Measurements from ENCODE around the gene CIAO3.
A peak's percentile ranks its signal among the peaks of the same experiment; 100 is the strongest.

The CIAO3 gene

DNA sequence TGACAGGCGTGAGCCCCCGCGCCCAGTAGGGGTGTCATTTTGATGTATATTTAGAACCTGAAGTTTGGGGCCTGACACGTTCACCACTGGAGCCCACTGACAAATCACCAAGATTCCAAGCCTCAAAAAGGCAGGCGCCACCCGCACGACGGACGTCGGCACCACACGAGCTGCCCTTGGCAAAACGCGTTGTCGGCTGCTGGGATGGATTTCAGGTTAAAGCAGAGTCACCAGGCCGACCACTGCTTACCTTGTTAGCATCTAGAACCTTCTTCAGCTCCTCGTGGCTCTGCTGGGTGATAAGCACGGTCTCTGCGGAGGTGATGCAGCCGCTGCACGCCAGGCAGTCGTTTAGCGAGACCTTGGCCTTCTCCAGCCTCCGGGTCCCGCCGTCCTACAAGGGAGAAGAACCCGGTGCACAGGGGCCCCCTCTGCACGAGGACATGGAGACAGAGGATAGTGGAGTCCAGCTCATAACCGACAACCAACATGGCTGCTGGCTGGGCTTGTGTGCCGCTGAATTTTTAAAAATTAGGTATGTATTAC lies 3.8 kb downstream of the CIAO3 start:
- Mint-ChIP-seq H3K4me1 (peaks cover 30% of the 10 kb centered on the region), H3K9me3 (no peaks in the 10 kb centered on the region), H3K36me3 (peaks cover 66% of the 10 kb centered on the region), H3K4me3 (peak overlapping the region; percentile 60), H3K27ac (no peak overlapping the region)
- DNase-seq (ENCODE audit: low spot score in 2 of 2) (no peak), ATAC-seq (no peak)

DNA sequence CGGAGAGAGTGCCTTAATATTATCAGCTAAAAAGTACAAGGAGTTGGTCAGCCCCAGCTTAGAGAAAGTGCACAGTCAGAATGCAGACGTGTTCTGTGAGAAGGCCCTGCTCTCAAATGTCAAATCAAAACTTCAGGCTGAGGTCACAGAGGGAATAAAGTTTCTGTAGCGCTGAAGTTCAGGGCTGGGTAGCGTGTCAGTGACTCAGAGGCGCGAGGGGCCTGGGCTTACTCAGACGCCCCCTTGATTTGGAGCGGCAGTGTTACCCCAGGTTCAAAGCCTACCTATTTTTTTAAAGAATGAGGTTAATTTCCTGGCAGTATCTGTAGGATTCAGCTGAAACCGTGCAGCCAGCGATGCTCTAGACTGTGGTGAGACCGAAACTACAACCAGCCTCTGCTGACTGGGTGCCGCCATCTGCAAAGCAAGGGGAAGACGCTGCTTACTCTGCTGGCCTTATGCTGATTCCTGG lies 4.8 kb downstream of the CIAO3 start:
- peaks cover 30% of the 10 kb centered on the region for H3K4me1 Mint-ChIP-seq
- H3K9me3 Mint-ChIP-seq, result no peaks in the 10 kb centered on the region
- peak overlapping the region; percentile 65 for H3K27ac Mint-ChIP-seq
- peaks cover 66% of the 10 kb centered on the region for H3K36me3 Mint-ChIP-seq
- H3K4me3 Mint-ChIP-seq, result peak overlapping the region; percentile 60
- peak in 1 of 2 donors; percentile 86 for DNase-seq (ENCODE audit: low spot score in 2 of 2)
- peak; percentile 87 for ATAC-seq

- no peaks in the 10 kb centered on the region for H3K9me3 Mint-ChIP-seq
- peaks cover 30% of the 10 kb centered on the region for H3K4me1 Mint-ChIP-seq
- H3K27ac Mint-ChIP-seq, result peak overlapping the region; percentile 65
- H3K4me3 Mint-ChIP-seq, result peak overlapping the region; percentile 60
- ATAC-seq (no peak), DNase-seq (ENCODE audit: low spot score in 2 of 2) (no peak)
- H3K36me3 Mint-ChIP-seq, result peaks cover 65% of the 10 kb centered on the region
Observed at GRCh38 chr16:734981-735881, 5.6 kb downstream of the CIAO3 start.

DNA sequence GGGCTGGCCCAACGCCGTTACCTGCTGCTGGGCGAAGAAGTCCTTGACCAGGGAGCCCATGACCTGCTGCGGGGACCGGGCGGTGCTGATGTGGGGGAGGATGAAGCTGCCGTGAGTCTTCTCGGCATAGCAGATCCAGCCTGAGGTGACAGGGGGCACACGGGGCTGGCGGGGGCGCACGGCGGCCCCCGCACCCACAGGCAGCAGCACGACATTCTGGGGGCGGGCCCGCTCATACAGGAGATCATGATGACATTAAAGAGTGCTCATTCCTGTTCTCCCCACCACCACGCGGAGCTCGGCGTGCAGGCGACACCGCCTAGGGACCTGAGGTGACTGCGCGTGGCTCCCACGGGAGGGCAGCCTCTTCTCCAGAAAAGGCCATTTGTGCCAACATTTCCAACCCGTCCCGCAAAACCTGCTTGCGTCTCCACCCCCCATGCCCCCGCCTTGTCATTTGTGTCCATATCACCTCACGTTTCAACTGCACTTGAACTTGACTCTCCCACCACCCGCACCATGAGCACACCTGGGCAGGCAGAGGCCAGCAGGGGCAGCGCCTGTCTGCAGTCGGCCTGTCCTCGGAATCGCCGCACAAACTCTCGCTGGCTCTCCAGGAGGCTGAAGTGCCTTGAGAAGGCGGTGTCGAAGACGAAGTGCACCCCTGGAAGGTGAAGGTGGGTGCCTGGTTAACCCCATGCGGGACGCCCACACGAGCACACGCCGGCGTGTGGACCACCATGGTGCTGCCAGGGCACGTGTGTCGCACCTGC lies 6.4 kb downstream of the CIAO3 start:
- Mint-ChIP-seq H3K36me3 (peaks cover 65% of the 10 kb centered on the region), H3K4me3 (no peak overlapping the region), H3K4me1 (peaks cover 22% of the 10 kb centered on the region), H3K27ac (no peak overlapping the region), H3K9me3 (no peaks in the 10 kb centered on the region)
- DNase-seq (ENCODE audit: low spot score in 2 of 2), result no peak
- no peak for ATAC-seq

DNA sequence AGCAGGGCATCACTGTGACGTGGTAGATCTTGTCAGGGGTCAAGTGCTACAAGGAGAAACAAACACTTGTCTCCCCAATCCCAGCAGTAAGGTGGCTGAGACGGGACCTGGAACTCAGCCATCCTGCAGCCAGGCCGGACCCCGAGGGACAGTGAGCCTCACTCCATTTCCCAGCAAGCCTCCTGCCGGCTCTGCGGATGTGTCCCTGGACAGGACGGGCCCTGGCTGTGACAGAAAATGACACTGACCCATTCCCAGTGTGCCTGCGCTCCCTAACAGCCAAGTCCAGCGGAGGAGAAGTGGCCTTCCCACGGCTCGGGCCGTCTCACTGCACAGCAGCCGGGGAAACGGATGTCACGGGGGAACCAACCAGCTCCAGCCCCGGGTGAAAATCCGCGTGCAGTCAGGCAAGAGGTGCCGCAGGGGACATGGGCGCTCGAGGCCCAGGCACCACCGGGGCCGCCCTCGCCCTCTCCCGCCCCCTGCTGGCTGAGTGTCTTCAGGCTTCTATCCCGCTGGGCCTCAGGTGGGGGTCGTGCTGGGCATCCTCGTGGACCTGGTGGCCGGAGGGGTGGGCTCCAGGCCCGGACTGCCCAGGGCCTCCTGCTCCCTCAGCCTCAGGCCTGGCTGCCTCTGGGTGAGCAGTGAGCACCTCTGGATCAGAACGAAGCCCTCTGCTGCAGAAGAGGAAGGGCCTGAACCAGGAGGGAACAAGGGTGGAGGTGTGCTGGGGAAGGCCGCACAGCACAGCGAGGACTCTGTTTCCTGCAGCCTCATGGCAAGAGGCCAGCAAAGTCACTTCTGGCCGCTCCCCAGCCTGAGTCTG lies 7.2 kb downstream of the CIAO3 start:
- Mint-ChIP-seq H3K4me1 (peaks cover 16% of the 10 kb centered on the region), H3K36me3 (peaks cover 58% of the 10 kb centered on the region), H3K27ac (no peak overlapping the region), H3K9me3 (no peaks in the 10 kb centered on the region), H3K4me3 (no peak overlapping the region)
- DNase-seq (ENCODE audit: low spot score in 2 of 2) (peak in 1 of 2 donors; percentile 60), ATAC-seq (no peak)

- no peaks in the 10 kb centered on the region for H3K9me3 Mint-ChIP-seq
- ATAC-seq (no peak), DNase-seq (ENCODE audit: low spot score in 2 of 2) (no peak)
- peaks cover 16% of the 10 kb centered on the region for H3K4me1 Mint-ChIP-seq
- peaks cover 52% of the 10 kb centered on the region for H3K36me3 Mint-ChIP-seq
- no peak overlapping the region for H3K4me3 Mint-ChIP-seq
- no peak overlapping the region for H3K27ac Mint-ChIP-seq
Observed at GRCh38 chr16:732936-733335, 7.9 kb downstream of the CIAO3 start.

- no peak for ATAC-seq
- Mint-ChIP-seq H3K4me1 (peaks cover 16% of the 10 kb centered on the region), H3K9me3 (no peaks in the 10 kb centered on the region), H3K4me3 (no peak overlapping the region), H3K27ac (no peak overlapping the region), H3K36me3 (peaks cover 46% of the 10 kb centered on the region)
- no peak for DNase-seq (ENCODE audit: low spot score in 2 of 2)
Observed at GRCh38 chr16:732332-732731, 8.5 kb downstream of the CIAO3 start.

GRCh38 chr16:730666-731509 lies 9.9 kb downstream of the CIAO3 start:
- Mint-ChIP-seq H3K9me3 (no peaks in the 10 kb centered on the region), H3K36me3 (peaks cover 31% of the 10 kb centered on the region), H3K27ac (no peak overlapping the region), H3K4me1 (peaks cover 10% of the 10 kb centered on the region), H3K4me3 (no peak overlapping the region)
- DNase-seq (ENCODE audit: low spot score in 2 of 2) (peak in 1 of 2 donors; percentile 52), ATAC-seq (no peak)

GRCh38 chr16:729768-730665 lies 10.8 kb downstream of the CIAO3 start:
- Mint-ChIP-seq H3K27ac (no peak overlapping the region), H3K9me3 (no peaks in the 10 kb centered on the region), H3K4me1 (peaks cover 4% of the 10 kb centered on the region), H3K4me3 (no peak overlapping the region), H3K36me3 (peaks cover 22% of the 10 kb centered on the region)
- DNase-seq (ENCODE audit: low spot score in 2 of 2) (no peak), ATAC-seq (no peak)

DNA sequence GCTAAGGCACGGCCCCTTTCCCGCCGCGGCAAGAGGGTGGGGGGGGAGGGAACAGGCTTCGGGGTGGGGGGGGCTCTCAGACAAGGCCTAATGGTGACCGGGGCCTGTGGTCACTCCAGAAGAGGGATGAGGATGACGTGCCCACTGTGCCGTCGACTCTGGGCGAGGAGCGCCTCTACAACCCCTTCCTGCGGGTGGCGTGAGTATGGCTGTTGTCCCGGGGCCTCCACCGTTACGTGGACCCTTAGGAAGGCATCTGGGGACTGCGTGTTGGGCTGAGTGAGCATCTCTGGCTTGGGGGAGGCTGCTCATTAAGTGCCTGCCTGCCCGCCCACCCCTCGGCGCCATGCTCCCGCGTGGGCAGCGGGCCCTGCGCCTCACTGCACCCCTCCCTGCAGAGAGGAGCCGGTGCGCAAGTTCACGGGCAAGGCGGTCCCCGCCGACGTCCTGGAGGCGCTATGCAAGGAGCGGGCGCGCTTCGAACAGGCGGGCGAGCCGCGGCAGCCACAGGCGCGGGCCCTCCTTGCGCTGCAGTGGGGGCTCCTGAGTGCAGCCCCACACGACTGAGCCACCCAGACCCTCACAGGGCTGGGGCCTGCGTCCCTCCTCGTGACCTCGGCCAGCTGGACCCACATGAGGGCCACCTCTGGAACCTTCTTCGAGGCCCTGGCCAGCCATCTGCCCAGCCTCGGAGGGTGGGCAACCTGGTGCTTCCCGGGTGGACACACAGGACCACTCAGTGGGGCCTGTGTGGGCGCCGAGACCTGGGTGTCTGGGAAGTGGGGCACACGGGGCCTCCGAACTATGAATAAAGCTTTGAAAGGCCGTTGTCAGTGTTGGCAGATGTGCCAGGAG lies 11.7 kb downstream of the CIAO3 start:
- H3K4me3 Mint-ChIP-seq, result peak overlapping the region; percentile 65
- ATAC-seq, result no peak
- H3K4me1 Mint-ChIP-seq, result peaks cover 5% of the 10 kb centered on the region
- H3K27ac Mint-ChIP-seq, result peak overlapping the region; percentile 56
- no peak for DNase-seq (ENCODE audit: low spot score in 2 of 2)
- peaks cover 13% of the 10 kb centered on the region for H3K36me3 Mint-ChIP-seq
- H3K9me3 Mint-ChIP-seq, result no peaks in the 10 kb centered on the region

DNA sequence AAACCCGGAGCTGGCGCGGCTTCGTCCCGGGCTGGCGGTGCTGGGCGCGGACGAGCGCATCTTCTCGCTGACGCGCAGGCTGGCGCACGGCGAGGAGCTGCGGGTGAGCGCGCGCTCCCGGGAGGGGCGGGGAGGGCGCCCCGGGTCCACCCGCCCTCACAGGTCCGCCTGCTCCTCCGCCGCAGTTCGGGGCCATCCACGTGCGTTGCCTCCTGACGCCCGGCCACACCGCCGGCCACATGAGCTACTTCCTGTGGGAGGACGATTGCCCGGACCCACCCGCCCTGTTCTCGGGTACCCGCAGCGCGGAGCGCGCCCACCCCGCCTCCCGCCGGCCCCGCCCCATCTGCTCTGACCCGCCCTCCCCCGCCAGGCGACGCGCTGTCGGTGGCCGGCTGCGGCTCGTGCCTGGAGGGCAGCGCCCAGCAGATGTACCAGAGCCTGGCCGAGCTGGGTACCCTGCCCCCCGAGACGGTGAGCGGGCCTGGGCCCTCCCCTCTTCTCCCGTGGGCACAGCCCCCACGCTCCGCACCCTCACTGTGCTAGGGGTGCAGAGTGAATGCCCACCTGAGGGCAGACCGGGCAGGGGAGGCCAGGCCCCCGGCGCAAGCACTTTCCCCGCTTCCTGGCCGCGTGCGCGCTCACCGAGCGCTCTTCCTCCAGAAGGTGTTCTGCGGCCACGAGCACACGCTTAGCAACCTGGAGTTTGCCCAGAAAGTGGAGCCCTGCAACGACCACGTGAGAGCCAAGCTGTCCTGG lies 12.5 kb downstream of the CIAO3 start:
- peaks cover 5% of the 10 kb centered on the region for H3K4me1 Mint-ChIP-seq
- DNase-seq (ENCODE audit: low spot score in 2 of 2), result peak; percentile 51 to 83
- peaks cover 9% of the 10 kb centered on the region for H3K36me3 Mint-ChIP-seq
- no peaks in the 10 kb centered on the region for H3K9me3 Mint-ChIP-seq
- peak overlapping the region; percentile 56 for H3K27ac Mint-ChIP-seq
- peak; percentile 75 for ATAC-seq
- H3K4me3 Mint-ChIP-seq, result peak overlapping the region; percentile 65
